ENCODE results near the gene SRPK3.

The SRPK3 gene

GRCh38 chrX:153770601-153771414, 10.0 kb upstream of the SRPK3 start:
- DNase-seq (ENCODE audit: low spot score), result no peak

- DNase-seq (ENCODE audit: low spot score), result no peak
Observed at GRCh38 chrX:153771415-153772315, 9.2 kb upstream of the SRPK3 start.

- DNase-seq (ENCODE audit: low spot score), result no peak
Observed at GRCh38 chrX:153772316-153773217, 8.3 kb upstream of the SRPK3 start.

GRCh38 chrX:153773218-153773611, 7.6 kb upstream of the SRPK3 start:
- DNase-seq (ENCODE audit: low spot score), result no peak

- no peak for DNase-seq (ENCODE audit: low spot score)
Observed at GRCh38 chrX:153773741-153774575, 6.9 kb upstream of the SRPK3 start.

DNA sequence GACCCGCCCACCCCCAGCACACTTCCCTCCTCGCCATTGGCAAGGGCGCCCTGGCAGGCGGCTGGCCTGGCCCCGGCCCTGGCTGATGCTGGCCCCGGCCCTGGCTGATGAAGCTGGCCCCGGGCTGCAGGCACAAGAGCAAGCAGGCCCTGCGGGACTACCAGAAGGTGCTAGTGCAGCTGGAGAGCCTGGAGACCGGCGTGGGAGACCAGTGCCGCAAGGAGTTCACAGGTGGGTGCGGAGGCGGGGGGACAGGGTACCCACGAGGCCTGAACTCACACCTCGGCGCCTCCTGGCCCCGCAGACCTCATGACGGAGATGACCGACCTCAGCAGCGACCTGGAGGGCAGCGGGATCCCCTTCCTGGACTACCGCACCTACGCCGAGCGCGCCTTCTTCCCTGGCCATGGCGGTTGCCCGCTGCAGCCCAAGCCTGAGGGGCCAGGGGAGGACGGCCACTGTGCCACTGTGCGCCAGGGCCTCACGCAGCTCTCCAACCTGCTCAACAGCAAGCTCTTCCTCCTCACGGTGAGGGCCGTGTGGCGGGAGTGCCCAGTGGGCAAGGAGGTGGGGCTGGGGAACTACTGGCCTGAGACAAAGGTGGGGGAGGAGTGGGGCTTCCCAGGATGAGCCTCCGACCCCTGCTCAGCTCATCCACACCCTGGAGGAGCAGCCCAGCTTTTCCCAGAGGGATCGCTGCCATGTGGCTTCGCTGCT, 6.1 kb upstream of the SRPK3 start:
- DNase-seq (ENCODE audit: low spot score), result no peak

GRCh38 chrX:153775293-153776119, 5.3 kb upstream of the SRPK3 start:
- DNase-seq (ENCODE audit: low spot score), result no peak

- DNase-seq (ENCODE audit: low spot score), result no peak
Observed at GRCh38 chrX:153776120-153776599, 4.7 kb upstream of the SRPK3 start.

- no peak for DNase-seq (ENCODE audit: low spot score)
Observed at GRCh38 chrX:153776611-153777045, 4.2 kb upstream of the SRPK3 start.

- DNase-seq (ENCODE audit: low spot score), result no peak
Observed at GRCh38 chrX:153777261-153778090, 3.4 kb upstream of the SRPK3 start.

- no peak for DNase-seq (ENCODE audit: low spot score)
Observed at GRCh38 chrX:153778181-153778580, 2.7 kb upstream of the SRPK3 start.

GRCh38 chrX:153778684-153779101, 2.1 kb upstream of the SRPK3 start:
- no peak for DNase-seq (ENCODE audit: low spot score)

DNA sequence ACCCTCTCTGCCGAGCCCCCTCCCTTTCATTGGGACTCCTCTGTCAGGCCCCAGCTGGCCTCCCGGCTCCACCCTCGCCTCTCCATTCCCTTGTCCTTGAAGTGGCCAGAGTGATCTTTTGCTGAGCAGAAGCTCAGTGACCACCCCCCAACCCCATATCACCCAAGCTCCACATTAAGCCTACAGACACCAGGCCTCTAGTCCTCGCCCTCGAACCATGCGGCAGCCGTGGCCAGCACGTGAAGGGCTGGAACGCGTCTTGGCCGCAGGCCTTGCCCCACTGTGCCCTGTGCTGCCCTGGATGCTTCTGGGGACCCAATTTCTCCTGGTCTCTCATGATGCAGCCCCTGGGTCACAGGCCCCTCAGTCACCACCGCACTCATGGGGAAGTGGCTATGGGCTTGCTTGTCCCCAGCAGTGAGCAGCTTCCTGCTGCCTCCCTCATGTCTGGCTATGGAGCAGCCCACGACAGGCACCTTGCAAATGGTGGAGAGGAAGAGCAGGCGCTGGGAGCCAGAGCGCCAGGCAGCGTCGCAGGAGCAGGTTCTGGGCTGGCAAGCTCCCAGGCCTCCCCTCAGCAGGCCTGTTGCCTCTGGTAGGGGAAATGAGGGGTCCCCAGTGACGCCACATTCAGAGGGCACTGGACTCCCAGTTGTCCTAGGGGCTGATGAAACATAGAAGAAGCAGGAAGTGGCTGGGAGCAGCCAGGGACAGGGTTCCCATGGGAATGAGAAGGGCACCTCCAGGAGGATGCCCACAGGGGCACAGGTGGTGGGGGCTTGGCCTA, 757 bp upstream of the SRPK3 start:
- DNase-seq (ENCODE audit: low spot score), result no peak

DNA sequence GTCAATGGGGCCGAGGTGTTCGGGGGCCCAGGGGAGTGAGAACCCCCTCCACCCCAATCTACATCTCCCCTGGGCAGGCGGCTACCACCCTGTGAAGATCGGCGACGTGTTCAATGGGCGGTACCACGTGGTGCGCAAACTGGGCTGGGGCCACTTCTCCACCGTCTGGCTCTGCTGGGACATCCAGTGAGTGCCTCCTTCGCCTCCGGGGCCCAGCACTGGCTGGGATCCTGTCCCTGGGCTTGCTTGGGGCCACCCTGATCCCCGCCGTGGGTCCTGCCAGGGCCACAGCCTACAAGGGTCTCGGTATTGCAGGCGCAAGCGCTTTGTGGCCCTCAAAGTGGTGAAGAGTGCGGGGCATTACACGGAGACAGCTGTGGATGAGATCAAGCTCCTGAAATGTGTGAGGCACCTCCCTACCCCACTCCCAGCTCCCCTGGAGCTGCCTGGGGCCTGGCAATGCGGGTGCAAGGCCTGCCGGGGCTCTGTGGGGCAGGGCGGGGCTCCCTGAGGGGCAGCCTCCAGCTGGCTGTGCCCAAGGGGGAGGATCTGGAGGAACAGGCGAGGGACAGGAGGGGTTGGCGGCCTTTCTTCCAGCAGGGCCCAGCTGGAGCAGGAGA, 697 bp downstream of the SRPK3 start:
- DNase-seq (ENCODE audit: low spot score), result peak; percentile 39

GRCh38 chrX:153782313-153782712, 1.5 kb downstream of the SRPK3 start:
- no peak for DNase-seq (ENCODE audit: low spot score)

GRCh38 chrX:153782871-153783270, 2.0 kb downstream of the SRPK3 start:
- no peak for DNase-seq (ENCODE audit: low spot score)

- no peak for DNase-seq (ENCODE audit: low spot score)
Observed at GRCh38 chrX:153783378-153784013, 2.7 kb downstream of the SRPK3 start.
